ENCODE data around the gene PSEN2.

PSEN2 gene

GRCh38 chr1:226865590-226865989 lies 4.8 kb upstream of the PSEN2 start:
- no peak for DNase-seq

- DNase-seq, result no peak
These were observed 2.9 kb upstream of the PSEN2 start for GRCh38 chr1:226867461-226868054.

GRCh38 chr1:226868726-226869125 lies 1.7 kb upstream of the PSEN2 start:
- DNase-seq, result no peak

- DNase-seq, result no peak
These were observed 403 bp upstream of the PSEN2 start for GRCh38 chr1:226870026-226870400.

- no peak for DNase-seq
These were observed 1.4 kb downstream of the PSEN2 start for GRCh38 chr1:226871636-226872327.

- no peak for DNase-seq
These were observed 2.0 kb downstream of the PSEN2 start for GRCh38 chr1:226872437-226872836.

GRCh38 chr1:226873771-226874578 lies 3.6 kb downstream of the PSEN2 start:
- DNase-seq, result no peak

GRCh38 chr1:226874579-226875425 lies 4.4 kb downstream of the PSEN2 start:
- DNase-seq, result no peak

GRCh38 chr1:226875641-226876295 lies 5.4 kb downstream of the PSEN2 start:
- DNase-seq, result no peak

GRCh38 chr1:226877669-226878068 lies 7.3 kb downstream of the PSEN2 start:
- DNase-seq, result no peak

GRCh38 chr1:226880372-226881287 lies 10.2 kb downstream of the PSEN2 start:
- no peak for DNase-seq

- no peak for DNase-seq
These were observed 11.2 kb downstream of the PSEN2 start for GRCh38 chr1:226881515-226882185.

GRCh38 chr1:226882187-226882586 lies 11.8 kb downstream of the PSEN2 start:
- no peak for DNase-seq

- DNase-seq, result no peak
These were observed 12.4 kb downstream of the PSEN2 start for GRCh38 chr1:226882631-226883409.

- DNase-seq, result no peak
These were observed 13.2 kb downstream of the PSEN2 start for GRCh38 chr1:226883630-226884029.

- DNase-seq, result no peak
These were observed 13.8 kb downstream of the PSEN2 start for GRCh38 chr1:226884116-226884625.

- DNase-seq, result no peak
These were observed 14.8 kb downstream of the PSEN2 start for GRCh38 chr1:226884966-226885820.

GRCh38 chr1:226886122-226886901 lies 15.9 kb downstream of the PSEN2 start:
- no peak for DNase-seq

Measured in activated CD4-positive, alpha-beta T cell treated with anti-CD3 and anti-CD28 coated beads for 1 hour (primary cell).